Adrenal gland (tissue), 5 donors: ENCODE measurements around the gene UBE3C.

Experiments used
- POLR2A ChIP-seq, 2 donors: fragments of 450-650 bp; IDR thresholded peaks; one replicate each; pipeline ENCODE4 v1.6.1; 2017; ENCODE audit warnings: antibody characterized with exemption in 2 of 2, mild to moderate bottlenecking in 2 of 2, moderate library complexity in 1 of 2
- TF ChIP-seq, protein P1 (sequence below), 6 experiments: fragments of 450-650 bp in 4 of 6; fragments of 200-600 bp in 2 of 6; sonication (generic) in 1 of 6; IDR thresholded peaks; 1 replicate in 5 of 6; 2 replicates in 1 of 6; pipeline versions ENCODE4 v1.5.1 to v1.8.0; 2016 to 2021; ENCODE audit warnings: antibody characterized with exemption in 6 of 6, mild to moderate bottlenecking in 2 of 6, moderate library complexity in 1 of 6
- donor health status: DM: no; HTN: no; CAD: no.

DNA sequence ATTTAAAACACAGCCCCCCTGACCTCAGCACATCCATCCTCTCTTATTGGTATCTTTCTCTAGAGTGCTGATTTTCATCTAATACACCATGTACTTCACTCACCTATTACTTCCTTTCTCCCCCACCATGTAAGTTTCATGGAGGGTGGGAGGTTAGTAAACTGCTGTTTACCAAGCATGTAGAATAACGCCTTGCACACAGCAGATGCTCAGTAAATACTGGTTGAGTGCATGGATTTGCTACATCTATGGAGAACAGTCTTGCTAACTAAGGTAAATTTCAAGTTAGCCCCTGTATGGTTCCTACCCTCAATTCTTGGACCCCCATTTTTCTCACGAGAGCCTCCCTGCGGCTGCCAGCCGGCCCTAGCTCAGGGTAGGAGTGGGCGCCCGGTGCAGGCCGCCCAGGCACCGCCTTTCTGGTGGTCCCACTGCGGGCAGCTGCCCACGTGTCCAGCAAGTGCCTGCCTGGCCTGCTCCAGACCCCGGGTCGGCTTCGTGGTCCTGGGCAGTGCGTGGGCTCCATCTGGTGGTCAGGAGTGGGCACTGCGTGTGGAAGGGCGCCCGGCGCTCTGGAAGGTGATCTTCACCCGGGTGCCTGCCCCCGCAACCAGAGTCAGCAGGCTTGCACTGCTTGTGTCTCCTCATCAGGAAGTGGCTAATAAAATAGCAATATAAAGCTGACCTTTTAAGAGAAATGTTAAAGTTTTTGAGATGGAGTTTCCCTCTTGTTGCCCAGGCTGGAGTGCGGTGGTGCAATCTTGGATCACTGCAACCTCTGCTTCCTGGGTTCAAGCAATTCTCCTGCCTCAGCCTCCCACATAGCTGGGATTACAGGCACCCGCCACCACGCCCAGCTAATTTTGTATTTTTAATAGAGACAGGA lies 134.7 kb downstream of the UBE3C start:
- no peak for TF ChIP-seq POLR2A (IDR thresholded peaks at IDR 0.05)
- TF ChIP-seq, protein P1, sequence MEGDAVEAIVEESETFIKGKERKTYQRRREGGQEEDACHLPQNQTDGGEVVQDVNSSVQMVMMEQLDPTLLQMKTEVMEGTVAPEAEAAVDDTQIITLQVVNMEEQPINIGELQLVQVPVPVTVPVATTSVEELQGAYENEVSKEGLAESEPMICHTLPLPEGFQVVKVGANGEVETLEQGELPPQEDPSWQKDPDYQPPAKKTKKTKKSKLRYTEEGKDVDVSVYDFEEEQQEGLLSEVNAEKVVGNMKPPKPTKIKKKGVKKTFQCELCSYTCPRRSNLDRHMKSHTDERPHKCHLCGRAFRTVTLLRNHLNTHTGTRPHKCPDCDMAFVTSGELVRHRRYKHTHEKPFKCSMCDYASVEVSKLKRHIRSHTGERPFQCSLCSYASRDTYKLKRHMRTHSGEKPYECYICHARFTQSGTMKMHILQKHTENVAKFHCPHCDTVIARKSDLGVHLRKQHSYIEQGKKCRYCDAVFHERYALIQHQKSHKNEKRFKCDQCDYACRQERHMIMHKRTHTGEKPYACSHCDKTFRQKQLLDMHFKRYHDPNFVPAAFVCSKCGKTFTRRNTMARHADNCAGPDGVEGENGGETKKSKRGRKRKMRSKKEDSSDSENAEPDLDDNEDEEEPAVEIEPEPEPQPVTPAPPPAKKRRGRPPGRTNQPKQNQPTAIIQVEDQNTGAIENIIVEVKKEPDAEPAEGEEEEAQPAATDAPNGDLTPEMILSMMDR (IDR thresholded peaks at IDR 0.05) = peak; percentile 88 to 97 (median 92)
